GM23338 (cell line): ENCODE measurements around the gene SLC8A3.

Source experiments
- CREB1 ChIP-seq: fragments of 250-450 bp; sonication (Bioruptor Pico); IDR thresholded peaks from 2 replicates; pipeline ENCODE4 v1.5.0; 2020; ENCODE audit warnings: low read depth, mild to moderate bottlenecking, moderate library complexity
- CTCF ChIP-seq, 2 experiments: fragments of 200-600 bp in 1 of 2; sonication (generic) in 1 of 2; conservative IDR thresholded peaks; 2 replicates each; pipeline versions ENCODE4 v1.5.1 to v1.6.1; 2016 to 2017; ENCODE audit warnings: antibody characterized with exemption in 2 of 2, low read depth in 2 of 2, mild to moderate bottlenecking in 2 of 2, moderate library complexity in 1 of 2
- EZH2phosphoT487 ChIP-seq: fragments of 200-600 bp; sonication (generic); IDR thresholded peaks from one replicate; pipeline ENCODE4 v1.8.1; 2018; ENCODE audit warnings: antibody characterized with exemption; ENCODE audit not compliant: unreplicated experiment
- POLR2AphosphoS5 ChIP-seq: IDR thresholded peaks from 2 replicates; pipeline ENCODE4 v1.6.1; 2016; ENCODE audit warnings: antibody characterized with exemption, low read depth
- REST ChIP-seq: IDR thresholded peaks from one replicate; pipeline ENCODE4 v1.6.1; 2018; ENCODE audit warnings: antibody characterized with exemption; ENCODE audit not compliant: unreplicated experiment
- ZNF114 ChIP-seq: fragments of 250-450 bp; sonication (Bioruptor Pico); IDR thresholded peaks from 2 replicates; pipeline ENCODE4 v1.5.0; 2020; ENCODE audit warnings: mild to moderate bottlenecking, moderate library complexity
- TF ChIP-seq, protein P1 (sequence below): fragments of 250-450 bp; sonication (Bioruptor Pico); IDR thresholded peaks from 2 replicates; pipeline ENCODE4 v1.5.0; 2020; ENCODE audit warnings: mild to moderate bottlenecking, moderate library complexity

GRCh38 chr14:70021548-70022220 is 167.1 kb downstream of the SLC8A3 start:
- TF ChIP-seq REST (no peak), ZNF114 (CRISPR knock-in tag) (no peak), CTCF (conservative IDR thresholded peaks at IDR 0.05; ENCODE audit: low read depth in 2 of 2) (no peak), EZH2phosphoT487 (no peak), CREB1 (CRISPR knock-in tag) (no peak), POLR2AphosphoS5 (no peak)
- TF ChIP-seq, protein P1, sequence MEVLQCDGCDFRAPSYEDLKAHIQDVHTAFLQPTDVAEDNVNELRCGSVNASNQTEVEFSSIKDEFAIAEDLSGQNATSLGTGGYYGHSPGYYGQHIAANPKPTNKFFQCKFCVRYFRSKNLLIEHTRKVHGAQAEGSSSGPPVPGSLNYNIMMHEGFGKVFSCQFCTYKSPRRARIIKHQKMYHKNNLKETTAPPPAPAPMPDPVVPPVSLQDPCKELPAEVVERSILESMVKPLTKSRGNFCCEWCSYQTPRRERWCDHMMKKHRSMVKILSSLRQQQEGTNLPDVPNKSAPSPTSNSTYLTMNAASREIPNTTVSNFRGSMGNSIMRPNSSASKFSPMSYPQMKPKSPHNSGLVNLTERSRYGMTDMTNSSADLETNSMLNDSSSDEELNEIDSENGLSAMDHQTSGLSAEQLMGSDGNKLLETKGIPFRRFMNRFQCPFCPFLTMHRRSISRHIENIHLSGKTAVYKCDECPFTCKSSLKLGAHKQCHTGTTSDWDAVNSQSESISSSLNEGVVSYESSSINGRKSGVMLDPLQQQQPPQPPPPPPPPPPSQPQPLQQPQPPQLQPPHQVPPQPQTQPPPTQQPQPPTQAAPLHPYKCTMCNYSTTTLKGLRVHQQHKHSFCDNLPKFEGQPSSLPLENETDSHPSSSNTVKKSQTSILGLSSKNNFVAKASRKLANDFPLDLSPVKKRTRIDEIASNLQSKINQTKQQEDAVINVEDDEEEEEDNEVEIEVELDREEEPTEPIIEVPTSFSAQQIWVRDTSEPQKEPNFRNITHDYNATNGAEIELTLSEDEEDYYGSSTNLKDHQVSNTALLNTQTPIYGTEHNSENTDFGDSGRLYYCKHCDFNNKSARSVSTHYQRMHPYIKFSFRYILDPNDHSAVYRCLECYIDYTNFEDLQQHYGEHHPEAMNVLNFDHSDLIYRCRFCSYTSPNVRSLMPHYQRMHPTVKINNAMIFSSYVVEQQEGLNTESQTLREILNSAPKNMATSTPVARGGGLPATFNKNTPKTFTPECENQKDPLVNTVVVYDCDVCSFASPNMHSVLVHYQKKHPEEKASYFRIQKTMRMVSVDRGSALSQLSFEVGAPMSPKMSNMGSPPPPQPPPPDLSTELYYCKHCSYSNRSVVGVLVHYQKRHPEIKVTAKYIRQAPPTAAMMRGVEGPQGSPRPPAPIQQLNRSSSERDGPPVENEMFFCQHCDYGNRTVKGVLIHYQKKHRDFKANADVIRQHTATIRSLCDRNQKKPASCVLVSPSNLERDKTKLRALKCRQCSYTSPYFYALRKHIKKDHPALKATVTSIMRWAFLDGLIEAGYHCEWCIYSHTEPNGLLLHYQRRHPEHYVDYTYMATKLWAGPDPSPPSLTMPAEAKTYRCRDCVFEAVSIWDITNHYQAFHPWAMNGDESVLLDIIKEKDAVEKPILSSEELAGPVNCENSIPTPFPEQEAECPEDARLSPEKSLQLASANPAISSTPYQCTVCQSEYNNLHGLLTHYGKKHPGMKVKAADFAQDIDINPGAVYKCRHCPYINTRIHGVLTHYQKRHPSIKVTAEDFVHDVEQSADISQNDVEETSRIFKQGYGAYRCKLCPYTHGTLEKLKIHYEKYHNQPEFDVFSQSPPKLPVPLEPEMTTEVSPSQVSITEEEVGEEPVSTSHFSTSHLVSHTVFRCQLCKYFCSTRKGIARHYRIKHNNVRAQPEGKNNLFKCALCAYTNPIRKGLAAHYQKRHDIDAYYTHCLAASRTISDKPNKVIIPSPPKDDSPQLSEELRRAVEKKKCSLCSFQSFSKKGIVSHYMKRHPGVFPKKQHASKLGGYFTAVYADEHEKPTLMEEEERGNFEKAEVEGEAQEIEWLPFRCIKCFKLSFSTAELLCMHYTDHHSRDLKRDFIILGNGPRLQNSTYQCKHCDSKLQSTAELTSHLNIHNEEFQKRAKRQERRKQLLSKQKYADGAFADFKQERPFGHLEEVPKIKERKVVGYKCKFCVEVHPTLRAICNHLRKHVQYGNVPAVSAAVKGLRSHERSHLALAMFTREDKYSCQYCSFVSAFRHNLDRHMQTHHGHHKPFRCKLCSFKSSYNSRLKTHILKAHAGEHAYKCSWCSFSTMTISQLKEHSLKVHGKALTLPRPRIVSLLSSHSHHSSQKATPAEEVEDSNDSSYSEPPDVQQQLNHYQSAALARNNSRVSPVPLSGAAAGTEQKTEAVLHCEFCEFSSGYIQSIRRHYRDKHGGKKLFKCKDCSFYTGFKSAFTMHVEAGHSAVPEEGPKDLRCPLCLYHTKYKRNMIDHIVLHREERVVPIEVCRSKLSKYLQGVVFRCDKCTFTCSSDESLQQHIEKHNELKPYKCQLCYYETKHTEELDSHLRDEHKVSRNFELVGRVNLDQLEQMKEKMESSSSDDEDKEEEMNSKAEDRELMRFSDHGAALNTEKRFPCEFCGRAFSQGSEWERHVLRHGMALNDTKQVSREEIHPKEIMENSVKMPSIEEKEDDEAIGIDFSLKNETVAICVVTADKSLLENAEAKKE (CRISPR knock-in tag), result no peak
